K562 (cell line): ENCODE results near the gene HMOX1. TPM values are rescaled to one million over a fixed set of nuclear protein-coding genes. Genes with fewer than 3 reads are reported as not detected.

Source experiments
- AFF4 ChIP-seq: sonication (generic); formaldehyde crosslinking; IDR thresholded peaks from 2 replicates; pipeline ENCODE4 v1.8.0; 2023; ENCODE audit warnings: mild to moderate bottlenecking, missing genetic modification reagents
- FUS ChIP-seq: fragments of 200-400 bp; formaldehyde crosslinking; optimal IDR thresholded peaks from 2 replicates; pipeline ENCODE3; 2017; ENCODE audit warnings: low read depth, low read length
- MAZ ChIP-seq, 2 experiments: fragments of 450-650 bp in 1 of 2; sonication (generic) in 1 of 2; formaldehyde crosslinking; IDR thresholded peaks in 1 of 2; conservative IDR thresholded peaks in 1 of 2; 2 replicates each; pipeline versions ENCODE4 v1.4.0 to v1.5.0; 2020; ENCODE audit warnings: mild to moderate bottlenecking in 1 of 2, missing genetic modification reagents in 1 of 2
- MNT ChIP-seq, 2 experiments: fragments of 450-650 bp; conservative IDR thresholded peaks; 2 replicates each; pipeline ENCODE4 v1.6.1; 2017; ENCODE audit warnings: mild to moderate bottlenecking in 2 of 2, moderate library complexity in 2 of 2
- MXD1 ChIP-seq: fragments of 250-450 bp; sonication (Bioruptor Pico); IDR thresholded peaks from 2 replicates; pipeline ENCODE4 v1.8.0; 2021; ENCODE audit warnings: borderline replicate concordance, mild to moderate bottlenecking, moderate library complexity; ENCODE audit not compliant: poor library complexity, severe bottlenecking
- NFIC ChIP-seq: fragments of 450-650 bp; IDR thresholded peaks from 2 replicates; pipeline ENCODE4 v1.6.1; 2017; ENCODE audit warnings: mild to moderate bottlenecking, inconsistent platforms
- NFYB ChIP-seq: IDR thresholded peaks from 2 replicates; pipeline ENCODE4 v1.6.1; 2011; ENCODE audit warnings: mild to moderate bottlenecking, moderate library complexity; ENCODE audit not compliant: insufficient read length; ENCODE audit errors: extremely low read depth
- POLR3G ChIP-seq: IDR thresholded peaks from 2 replicates; pipeline ENCODE4 v1.6.1; 2011; ENCODE audit not compliant: insufficient read length, insufficient replicate concordance; ENCODE audit errors: extremely low read depth
- PRDM10 ChIP-seq: fragments of 450-650 bp; IDR thresholded peaks from 2 replicates; pipeline ENCODE4 v1.6.1; 2018; ENCODE audit not compliant: partially characterized antibody
- RBFOX2 ChIP-seq: fragments of 200-400 bp; formaldehyde crosslinking; IDR thresholded peaks from 2 replicates; pipeline ENCODE4 v1.6.1; 2017; ENCODE audit warnings: low read depth, mild to moderate bottlenecking, low read length, moderate library complexity
- RFX7 ChIP-seq: fragments of 250-450 bp; sonication (Bioruptor Pico); IDR thresholded peaks from 2 replicates; pipeline ENCODE4 v1.5.1; 2021; ENCODE audit warnings: mild to moderate bottlenecking
- ZNF124 ChIP-seq: sonication (generic); formaldehyde crosslinking; IDR thresholded peaks from 2 replicates; pipeline ENCODE4 v1.8.1; 2022; ENCODE audit warnings: missing genetic modification reagents
- polyA plus RNA-seq, 8 experiments: library from polyadenylated mRNA; depleted of rRNA in 4 of 8; stranded (reverse) in 5 of 8; unstranded in 3 of 8; fragments of >200 nt; fragmentation: Nextera tagmentation in 2 of 8; fragmentation: Illumina TruSeq in 1 of 8; extraction: Ambion mirVana in 2 of 8; extraction: Trizol in 1 of 8; gene quantifications; 2 replicates each; pipeline versions ENCODE4 v1.2.1 to v1.2.3, GENCODE V29; 2011 to 2014; ENCODE audit warnings: inconsistent platforms in 1 of 8, missing spikeins in 1 of 8
- total RNA-seq, 7 experiments: library from RNA; depleted of rRNA in 6 of 7; stranded (reverse); fragments of >200 nt in 6 of 7; fragmentation: Illumina TruSeq in 2 of 7; extraction: Trizol in 2 of 7; gene quantifications; 2 replicates each; pipeline versions ENCODE4 v1.2.1 to v1.2.3, GENCODE V29; 2011 to 2021; ENCODE audit warnings: low replicate concordance in 1 of 7

Gene HMOX1
- total and polyA plus RNA-seq, 9 of the 15 experiments (the other 6 are each of a cell fraction or from before 2014, with no cell fraction given) = not detected

GRCh38 chr22:35350539-35351503 is 30.1 kb upstream of the HMOX1 start (continued):
- no peak for TF ChIP-seq PRDM10
- TF ChIP-seq POLR3G = no peak
- TF ChIP-seq FUS = no peak
- TF ChIP-seq MNT (conservative IDR thresholded peaks at IDR 0.05) = peak in 1 of 2 experiments; percentile 49; a peak in 2 of 4 replicates
- no peak for TF ChIP-seq ZNF124
- no peak for TF ChIP-seq AFF4 (CRISPR knock-in tag)
- no peak for TF ChIP-seq RFX7 (CRISPR knock-in tag)
- peak; percentile 48 for TF ChIP-seq RBFOX2
- TF ChIP-seq MXD1 (CRISPR knock-in tag) = no peak
- TF ChIP-seq NFYB = no peak
- TF ChIP-seq MAZ (CRISPR knock-in tag; conservative IDR thresholded peaks at IDR 0.05 in 1 of 2, IDR thresholded peaks at IDR 0.05 in 1 of 2) = peak; percentile 72 to 89; a peak in 3 of 4 replicates
- no peak for TF ChIP-seq NFIC
